T-cell (primary cell): ENCODE data around the gene HMGXB4. TPM values are rescaled to one million over a fixed set of nuclear protein-coding genes. Genes with fewer than 3 reads are reported as not detected.
"Not testable (repeated sequence)": the region's sequence is repeated elsewhere in the genome, so short reads cannot be mapped to it uniquely, and the experiment has no call there.

ENCODE experiments used
- ATAC-seq, 4 experiments: fragments of 200-7000 bp in 3 of 4; fragments of 150-1000 bp in 1 of 4; cut with Tn5 transposase; replicated peaks in 1 of 4; 1 replicate in 3 of 4; 2 replicates in 1 of 4; pipeline ENCODE4 v1.10.0; 2021; ENCODE audit warnings: moderate library complexity in 3 of 4, mild to moderate bottlenecking in 2 of 4, moderate number of reproducible peaks in 1 of 4
- CTCF ChIA-PET, 2 donors: fragments of 300-600 bp; sonication (Branson Sonifier 250); formaldehyde crosslinking; loops; one replicate each; lab custom pipeline; 2022; ENCODE audit warnings: antibody characterized with exemption in 2 of 2; lab: Charles Lee
- POLR2A ChIA-PET, 2 donors: fragments of 300-600 bp; sonication (Branson Sonifier 250); formaldehyde crosslinking; loops; one replicate each; lab custom pipeline; 2022; ENCODE audit warnings: antibody characterized with exemption in 2 of 2; lab: Charles Lee
- DNase-seq, 35 experiments: peaks; one replicate each; pipeline versions ENCODE4 v3.0.0 to v3.0.0-alpha.2; 2013 to 2023
- H3K27ac ChIP-seq: one replicate; pipeline ENCODE4 v1.5.1; 2013; ENCODE audit warnings: low read length
- H3K27me3 ChIP-seq, 2 experiments: replicated peaks in 1 of 2; 1 replicate in 1 of 2; 2 replicates in 1 of 2; pipeline versions ENCODE4 v1.6.1 to v1.7.0; 2013; ENCODE audit warnings: low read length in 1 of 2, mixed read lengths in 1 of 2; ENCODE audit not compliant: control insufficient read depth in 2 of 2, insufficient read depth in 2 of 2; ENCODE audit errors: extremely low read depth in 1 of 2
- H3K36me3 ChIP-seq, 2 donors: 1 replicate in 1 of 2; 2 replicates in 1 of 2; pipeline versions ENCODE4 v1.6.1 to v1.7.0; 2013; ENCODE audit warnings: low read length in 1 of 2; ENCODE audit not compliant: control insufficient read depth in 2 of 2, insufficient read depth in 1 of 2; ENCODE audit errors: extremely low read depth in 1 of 2
- H3K4me1 ChIP-seq, 2 experiments: 1 replicate in 1 of 2; 2 replicates in 1 of 2; pipeline versions ENCODE4 v1.6.1 to v1.7.0; 2013; ENCODE audit warnings: low read length in 2 of 2, mixed read lengths in 1 of 2; ENCODE audit not compliant: insufficient read depth in 2 of 2, control insufficient read depth in 1 of 2; ENCODE audit errors: extremely low read depth in 1 of 2
- H3K4me3 ChIP-seq, 2 donors: 1 replicate in 1 of 2; 2 replicates in 1 of 2; pipeline versions ENCODE4 v1.5.1 to v1.7.0; 2013; ENCODE audit warnings: mild to moderate bottlenecking in 2 of 2, low read length in 1 of 2, moderate library complexity in 1 of 2; ENCODE audit not compliant: control insufficient read depth in 1 of 2; ENCODE audit errors: extremely low read depth in 1 of 2
- H3K9me3 ChIP-seq: 2 replicates; pipeline ENCODE4 v1.7.0; 2013
- H3K27ac Mint-ChIP-seq, 2 donors: one replicate each; pipeline ENCODE4 v1.8.0; 2020 to 2021; ENCODE audit warnings: mild to moderate bottlenecking in 2 of 2, mixed read lengths in 2 of 2
- H3K27me3 Mint-ChIP-seq, 2 donors: one replicate each; pipeline ENCODE4 v1.8.0; 2021 to 2022; ENCODE audit warnings: mixed read lengths in 2 of 2
- H3K36me3 Mint-ChIP-seq: one replicate; pipeline ENCODE4 v1.8.0; 2021; ENCODE audit warnings: mixed read lengths
- H3K4me1 Mint-ChIP-seq, 3 donors: one replicate each; pipeline ENCODE4 v1.8.0; 2020 to 2022; ENCODE audit warnings: mixed read lengths in 3 of 3, mild to moderate bottlenecking in 1 of 3
- H3K4me3 Mint-ChIP-seq, 3 donors: one replicate each; pipeline ENCODE4 v1.8.0; 2020 to 2022; ENCODE audit warnings: mild to moderate bottlenecking in 3 of 3, mixed read lengths in 3 of 3, moderate library complexity in 3 of 3
- H3K9me3 Mint-ChIP-seq, 3 donors: one replicate each; pipeline ENCODE4 v1.8.0; 2020 to 2022; ENCODE audit warnings: mixed read lengths in 3 of 3
- WGBS: methylation state at CpG from one replicate; pipeline ENCODE4 v1.1.5; 2013; ENCODE audit warnings: missing lambda C conversion rate; ENCODE audit not compliant: insufficient coverage; 5-methylcytosine and 5-hydroxymethylcytosine counted together
- total RNA-seq, 35 experiments: library from RNA in 6 of 35; stranded (reverse) in 6 of 35; fragments of 120-200 nt in 1 of 35; gene quantifications; one replicate each; pipeline versions ENCODE4 v1.2.1 to v1.2.4 and lab custom pipeline; 2013 to 2026

Gene HMGXB4
- total RNA-seq, 5 donors from 2014 or later (not counting 1 experiment from before 2014, with no cell fraction given) = 20.5 to 39.2 (median 21.1) TPM

DNA sequence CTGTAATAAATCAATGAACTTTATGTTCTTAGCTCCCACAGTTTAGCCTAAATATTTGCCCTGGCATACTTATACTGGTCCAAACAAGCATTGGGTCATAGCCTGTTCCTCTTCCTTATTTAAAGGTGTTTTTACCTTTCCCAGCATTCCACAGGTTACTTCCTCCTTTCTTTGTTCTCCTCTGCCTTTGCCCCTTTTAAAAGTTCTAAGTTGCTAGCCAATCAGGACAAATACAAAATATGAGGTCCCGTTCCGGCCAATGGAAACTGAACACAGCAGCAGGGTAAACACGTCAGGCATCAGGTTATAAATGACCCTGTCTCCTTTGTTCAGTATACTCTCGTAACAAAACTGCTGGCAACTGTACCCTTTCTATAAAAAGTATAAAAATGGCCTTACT lies 12.8 kb upstream of the HMGXB4 start:
- H3K4me3 ChIP-seq, H3K4me1 ChIP-seq, H3K36me3 Mint-ChIP-seq, H3K27ac ChIP-seq, ATAC-seq, H3K9me3 Mint-ChIP-seq, H3K36me3 ChIP-seq, H3K9me3 ChIP-seq, CTCF ChIA-PET, POLR2A ChIA-PET, DNase-seq, H3K4me3 Mint-ChIP-seq, H3K27ac Mint-ChIP-seq, H3K4me1 Mint-ChIP-seq: not testable (repeated sequence)
- H3K27me3 ChIP-seq = peaks cover 0 to 38% of the 10 kb centered on the region in 2 experiments
- 97% methylated on average over 3 of the region's 4 CpGs for WGBS
- H3K27me3 Mint-ChIP-seq = peaks cover 27 to 38% of the 10 kb centered on the region in 2 donors

DNA sequence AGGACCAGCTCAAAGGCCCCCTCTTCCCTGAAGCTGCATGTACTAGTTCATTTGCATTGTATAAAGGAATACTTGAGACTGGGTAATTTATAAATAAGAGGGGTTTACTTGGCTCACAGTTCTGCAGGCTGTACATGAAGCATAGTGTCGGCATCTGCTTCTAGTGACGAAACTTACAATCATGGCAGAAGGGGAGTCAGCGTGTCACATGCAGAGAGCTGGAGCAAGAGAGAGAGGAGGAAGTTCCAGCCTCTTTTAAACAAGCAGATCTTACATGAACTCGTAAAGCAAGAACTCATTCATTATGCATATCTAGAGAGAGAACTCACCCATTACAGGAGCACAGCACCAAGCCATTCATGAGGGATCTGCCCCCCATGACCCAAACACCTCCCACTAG lies 7.1 kb upstream of the HMGXB4 start:
- H3K4me3 Mint-ChIP-seq = no peak overlapping the region
- Histone ChIP-seq H3K4me3 (no peak overlapping the region), H3K27me3 (peaks cover 0 to 23% of the 10 kb centered on the region in 2 experiments), H3K9me3 (no peaks in the 10 kb centered on the region), H3K27ac (no peak overlapping the region), H3K4me1 (no peaks in the 10 kb centered on the region), H3K36me3 (no peaks in the 10 kb centered on the region)
- no peak overlapping the region for H3K27ac Mint-ChIP-seq
- peaks cover 16 to 19% of the 10 kb centered on the region in 2 donors for H3K27me3 Mint-ChIP-seq
- CTCF ChIA-PET = interaction anchor here in 1 of 2 donors (0.7 kb wide), 1 partner anchor 989 kb away, joined by 3 read pairs; no protein-coding TSS in a partner anchor
- H3K9me3 Mint-ChIP-seq = no peaks in the 10 kb centered on the region
- ATAC-seq (no peak), DNase-seq (no peak)
- H3K4me1 Mint-ChIP-seq = no peaks in the 10 kb centered on the region
- 86% methylated on average over 1 of the region's 4 CpGs for WGBS
- no peaks in the 10 kb centered on the region for H3K36me3 Mint-ChIP-seq
- POLR2A ChIA-PET = no interaction called here

DNA sequence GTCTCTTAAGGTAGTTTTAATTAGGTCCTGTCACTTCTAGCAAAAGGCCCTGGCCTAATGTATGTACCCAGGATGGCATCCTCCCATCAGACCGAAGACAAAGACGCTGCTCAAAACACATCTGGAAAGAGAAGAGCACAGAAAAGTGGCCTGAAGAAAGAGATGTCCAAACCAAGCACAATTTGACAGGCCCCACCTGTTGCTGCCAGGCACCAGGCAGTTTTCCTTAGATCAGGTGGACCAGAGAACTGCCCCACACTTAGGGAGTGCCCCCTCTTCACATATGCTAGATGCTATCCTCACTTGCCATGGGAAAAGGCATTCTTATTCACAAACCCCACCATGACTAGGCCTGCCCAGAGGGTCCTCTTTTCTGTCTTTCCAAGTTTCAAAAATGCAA lies 3.3 kb upstream of the HMGXB4 start:
- no peaks in the 10 kb centered on the region for H3K36me3 ChIP-seq
- Mint-ChIP-seq H3K4me1 (peaks cover 16 to 18% (median 17%) of the 10 kb centered on the region in 3 donors), H3K27me3 (peaks cover 0 to 4% of the 10 kb centered on the region in 2 donors), H3K9me3 (no peaks in the 10 kb centered on the region), H3K27ac (no peak overlapping the region), H3K36me3 (peaks cover 2% of the 10 kb centered on the region), H3K4me3 (no peak overlapping the region)
- ChIA-PET CTCF (no interaction called here), POLR2A (no interaction called here)
- DNase-seq (no peak), ATAC-seq (no peak)
- no peaks in the 10 kb centered on the region for H3K9me3 ChIP-seq
- H3K4me3 ChIP-seq = no peak overlapping the region
- H3K4me1 ChIP-seq = peaks cover 8 to 10% of the 10 kb centered on the region in 2 experiments
- peaks cover 0 to 5% of the 10 kb centered on the region in 2 experiments for H3K27me3 ChIP-seq
- WGBS = 100% methylated on average over 2 of the region's 2 CpGs
- H3K27ac ChIP-seq = no peak overlapping the region

DNA sequence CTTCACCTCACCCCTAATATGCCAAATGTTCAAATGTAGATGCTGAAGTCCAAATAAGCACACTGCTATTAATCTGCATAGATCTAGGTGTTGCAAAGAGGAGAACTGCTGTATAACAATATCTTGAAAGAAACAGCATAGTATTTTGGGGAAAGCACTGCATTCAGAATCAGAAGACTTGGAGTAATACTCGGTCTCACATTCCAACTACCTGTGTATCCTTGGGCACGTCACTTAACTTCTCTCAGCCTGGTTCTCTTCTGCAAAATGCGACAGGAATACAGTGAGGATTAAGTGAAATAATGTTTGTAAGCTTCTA lies 332 bp upstream of the HMGXB4 start:
- H3K4me3 Mint-ChIP-seq = peak overlapping the region; percentile 86 to 92 (median 86)
- CTCF ChIA-PET = interaction anchor here in 1 of 2 donors (1.7 to 2.2 kb wide), 2 partner anchors 26 to 43 kb away, joined by 7 to 8 read pairs; partner anchors contain the start of gene TOM1
- no peaks in the 10 kb centered on the region for H3K27me3 ChIP-seq
- no peaks in the 10 kb centered on the region for H3K9me3 Mint-ChIP-seq
- POLR2A ChIA-PET = interaction anchor here in 1 of 2 donors (1.7 kb wide), 1 partner anchor 43 kb away, joined by 9 read pairs; the partner anchor contains the start of gene TOM1
- H3K4me1 ChIP-seq = peaks cover 8 to 10% of the 10 kb centered on the region in 2 experiments
- peak overlapping the region; percentile 58 to 77 for H3K4me3 ChIP-seq
- no peaks in the 10 kb centered on the region for H3K9me3 ChIP-seq
- no peaks in the 10 kb centered on the region for H3K36me3 ChIP-seq
- peak overlapping the region; percentile 88 to 91 for H3K27ac Mint-ChIP-seq
- no peaks in the 10 kb centered on the region for H3K27me3 Mint-ChIP-seq
- peak overlapping the region; percentile 65 for H3K27ac ChIP-seq
- peaks cover 5% of the 10 kb centered on the region for H3K36me3 Mint-ChIP-seq
- ATAC-seq (peak in 3 of 4 experiments; percentile 6 to 31 (median 11)), DNase-seq (no peak)
- peaks cover 27 to 30% (median 28%) of the 10 kb centered on the region in 3 donors for H3K4me1 Mint-ChIP-seq
- 0% methylated on average over 1 of the region's 3 CpGs for WGBS

DNA sequence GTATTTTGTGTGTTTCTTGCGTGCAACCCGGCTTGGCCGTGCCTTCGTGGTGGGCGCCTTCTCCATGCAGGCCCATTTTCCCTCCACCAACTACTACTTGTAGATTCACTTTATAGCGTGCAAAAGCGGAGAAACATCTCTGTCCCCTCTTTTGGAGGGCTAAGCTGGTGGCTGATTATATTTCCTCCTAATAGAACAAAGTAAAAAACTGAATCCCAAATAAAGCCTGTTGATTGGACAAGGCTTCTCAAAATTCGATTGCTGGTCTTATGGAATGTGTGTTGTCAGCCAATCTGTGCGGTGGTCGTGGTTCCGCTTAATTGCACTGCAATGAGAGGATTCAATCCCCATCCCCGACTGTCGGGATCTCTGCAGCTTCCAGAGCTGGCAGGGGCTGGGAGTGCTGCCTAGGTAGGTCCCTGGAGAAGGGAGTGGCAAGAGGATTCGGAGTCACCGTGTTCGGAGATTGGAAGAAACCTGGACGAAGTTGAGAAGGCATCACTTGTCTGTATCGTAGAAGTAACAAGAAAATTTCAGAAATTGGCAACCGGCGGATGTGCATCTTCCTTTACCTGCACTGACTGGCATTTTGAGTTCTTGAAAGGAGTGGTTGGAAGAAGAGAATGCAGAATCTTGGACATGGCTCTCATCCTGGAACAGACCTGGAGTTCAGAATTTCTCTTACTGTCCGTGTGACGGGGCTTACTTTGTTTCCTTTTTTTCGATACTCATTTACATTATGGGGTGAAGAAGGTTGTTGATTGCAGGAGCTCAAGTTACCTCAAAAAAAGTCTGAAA lies 1.1 kb downstream of the HMGXB4 start:
- Histone ChIP-seq H3K4me3 (peak overlapping the region; percentile 58 to 77), H3K36me3 (peaks cover 2 to 7% of the 10 kb centered on the region in 2 donors), H3K27ac (peak overlapping the region; percentile 58), H3K9me3 (no peaks in the 10 kb centered on the region), H3K4me1 (peaks cover 8 to 10% of the 10 kb centered on the region in 2 experiments), H3K27me3 (no peaks in the 10 kb centered on the region)
- WGBS = 87% methylated on average over 7 of the region's 23 CpGs
- Mint-ChIP-seq H3K27me3 (no peaks in the 10 kb centered on the region), H3K27ac (peak overlapping the region; percentile 83 to 85), H3K9me3 (no peaks in the 10 kb centered on the region), H3K4me1 (peaks cover 27 to 32% (median 28%) of the 10 kb centered on the region in 3 donors), H3K36me3 (peaks cover 7% of the 10 kb centered on the region), H3K4me3 (peak overlapping the region; percentile 84 to 89 (median 86))
- ATAC-seq = no peak
- CTCF ChIA-PET = interaction anchor here in 1 of 2 donors (0.8 to 2.2 kb wide), 5 partner anchors 27 to 72 kb away, joined by 4 to 8 read pairs (median 4); partner anchors contain the start of gene TOM1
- no peak for DNase-seq
- POLR2A ChIA-PET = interaction anchor here in 1 of 2 donors (1.7 kb wide), 1 partner anchor 41 kb away, joined by 9 read pairs; the partner anchor contains the start of gene TOM1

DNA sequence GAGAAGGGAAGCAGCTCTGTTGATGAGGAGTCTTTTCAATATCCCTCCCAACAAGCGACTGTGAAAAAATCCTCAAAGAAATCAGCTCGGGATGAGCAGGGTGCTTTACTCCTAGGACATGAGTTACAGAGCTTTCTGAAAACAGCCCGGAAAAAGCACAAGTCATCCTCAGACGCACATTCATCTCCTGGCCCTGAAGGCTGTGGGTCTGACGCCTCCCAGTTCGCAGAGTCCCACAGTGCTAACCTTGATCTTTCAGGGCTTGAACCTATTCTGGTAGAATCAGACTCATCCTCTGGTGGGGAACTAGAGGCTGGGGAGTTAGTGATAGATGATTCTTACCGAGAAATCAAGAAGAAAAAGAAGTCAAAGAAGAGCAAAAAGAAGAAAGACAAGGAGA lies 7.7 kb downstream of the HMGXB4 start:
- H3K36me3 Mint-ChIP-seq = peaks cover 51% of the 10 kb centered on the region
- CTCF ChIA-PET = no interaction called here
- no peak overlapping the region for H3K27ac Mint-ChIP-seq
- Histone ChIP-seq H3K9me3 (no peaks in the 10 kb centered on the region), H3K27ac (no peak overlapping the region), H3K4me1 (no peaks in the 10 kb centered on the region), H3K36me3 (peaks cover 5 to 63% of the 10 kb centered on the region in 2 donors), H3K4me3 (no peak overlapping the region), H3K27me3 (no peaks in the 10 kb centered on the region)
- WGBS = 100% methylated on average over 3 of the region's 7 CpGs
- no peak overlapping the region for H3K4me3 Mint-ChIP-seq
- no peaks in the 10 kb centered on the region for H3K27me3 Mint-ChIP-seq
- no peak for DNase-seq
- H3K4me1 Mint-ChIP-seq = peaks cover 8 to 28% (median 16%) of the 10 kb centered on the region in 3 donors
- POLR2A ChIA-PET = no interaction called here
- no peak for ATAC-seq
- H3K9me3 Mint-ChIP-seq = no peaks in the 10 kb centered on the region
